Naive thymus-derived CD4-positive, alpha-beta T cell (primary cell): Measurements from ENCODE around the gene TRAPPC3. TPM values are rescaled to one million over a fixed set of nuclear protein-coding genes. Genes with fewer than 3 reads are reported as not detected.

ENCODE experiments used
- ATAC-seq: fragments of 150-1000 bp; cut with Tn5 transposase; 2 replicates; pipeline ENCODE4 v1.10.0; 2021; ENCODE audit warnings: mild to moderate bottlenecking, moderate library complexity
- CTCF ChIA-PET: fragments of 350-600 bp; sonication (Branson Sonifier 250); formaldehyde crosslinking; loops from one replicate; lab custom pipeline; 2021; ENCODE audit warnings: antibody characterized with exemption; lab: Charles Lee
- POLR2A ChIA-PET: fragments of 350-600 bp; sonication (Branson Sonifier 250); formaldehyde crosslinking; loops from one replicate; lab custom pipeline; 2021; ENCODE audit warnings: antibody characterized with exemption, inconsistent platforms; lab: Charles Lee
- DNase-seq, 9 donors: peaks; one replicate each; pipeline versions ENCODE4 v3.0.0 to v3.0.0-alpha.2; 2020 to 2022; ENCODE audit warnings: mixed read lengths in 1 of 9
- H3K27ac ChIP-seq: one replicate; pipeline ENCODE4 v1.7.0; 2013; ENCODE audit warnings: mild to moderate bottlenecking, low read depth, low read length, moderate library complexity
- H3K27me3 ChIP-seq, 2 donors: one replicate each; pipeline ENCODE4 v1.7.0; 2013; ENCODE audit warnings: low read length in 2 of 2, mild to moderate bottlenecking in 2 of 2, moderate library complexity in 2 of 2; ENCODE audit not compliant: control insufficient read depth in 2 of 2, insufficient read depth in 2 of 2
- H3K36me3 ChIP-seq, 3 experiments: 1 replicate in 2 of 3; 2 replicates in 1 of 3; pipeline ENCODE4 v1.7.0; 2013; ENCODE audit warnings: low read length in 3 of 3, mild to moderate bottlenecking in 3 of 3, moderate library complexity in 1 of 3; ENCODE audit not compliant: insufficient read depth in 3 of 3, control insufficient read depth in 2 of 3
- H3K4me1 ChIP-seq, 2 donors: one replicate each; pipeline ENCODE4 v1.7.0; 2013; ENCODE audit warnings: low read length in 2 of 2, mild to moderate bottlenecking in 2 of 2, moderate library complexity in 1 of 2; ENCODE audit not compliant: control insufficient read depth in 2 of 2, insufficient read depth in 2 of 2
- H3K4me3 ChIP-seq: 2 replicates; pipeline ENCODE4 v1.7.0; 2013; ENCODE audit warnings: mild to moderate bottlenecking, low read length
- H3K9me3 ChIP-seq, 3 experiments: 1 replicate in 2 of 3; 2 replicates in 1 of 3; pipeline ENCODE4 v1.7.0; 2013; ENCODE audit warnings: low read length in 3 of 3; ENCODE audit not compliant: control insufficient read depth in 2 of 3
- H3K27ac Mint-ChIP-seq, 9 donors: one replicate each; pipeline ENCODE4 v1.8.0; 2020 to 2022; ENCODE audit warnings: mixed read lengths in 9 of 9, mild to moderate bottlenecking in 8 of 9, moderate library complexity in 5 of 9, inconsistent platforms in 2 of 9
- H3K27me3 Mint-ChIP-seq, 5 donors: one replicate each; pipeline ENCODE4 v1.8.0; 2021 to 2022; ENCODE audit warnings: mixed read lengths in 5 of 5, mild to moderate bottlenecking in 1 of 5
- H3K36me3 Mint-ChIP-seq, 5 donors: one replicate each; pipeline ENCODE4 v1.8.0; 2020 to 2022; ENCODE audit warnings: mixed read lengths in 5 of 5, mild to moderate bottlenecking in 3 of 5, inconsistent platforms in 1 of 5
- H3K4me1 Mint-ChIP-seq, 7 donors: one replicate each; pipeline ENCODE4 v1.8.0; 2020 to 2022; ENCODE audit warnings: mixed read lengths in 7 of 7, mild to moderate bottlenecking in 3 of 7, inconsistent platforms in 1 of 7
- H3K4me3 Mint-ChIP-seq, 10 donors: one replicate each; pipeline ENCODE4 v1.8.0; 2020 to 2022; ENCODE audit warnings: mild to moderate bottlenecking in 10 of 10, mixed read lengths in 10 of 10, moderate library complexity in 6 of 10, inconsistent platforms in 2 of 10
- H3K9me3 Mint-ChIP-seq, 11 donors: one replicate each; pipeline ENCODE4 v1.8.0; 2020 to 2022; ENCODE audit warnings: mixed read lengths in 11 of 11, mild to moderate bottlenecking in 4 of 11, inconsistent platforms in 1 of 11, moderate library complexity in 1 of 11
- intact Hi-C, 2 donors: fragments of 100-400 bp; cut with micrococcal nuclease; formaldehyde crosslinking; loops; one replicate each; pipeline ENCODE4 v1.15.1; 2023
- polyA plus RNA-seq, 2 donors: library from polyadenylated mRNA; unstranded; fragments of 300-500 nt; fragmentation: Illumina TruSeq; gene quantifications; one replicate each; pipeline ENCODE4 v1.2.3, GENCODE V29; 2021
- total RNA-seq, 6 experiments: library from RNA in 5 of 6; stranded (reverse) in 5 of 6; gene quantifications; 1 replicate in 5 of 6; 2 replicates in 1 of 6; pipeline ENCODE4 v1.2.3 and lab custom pipeline; 2021 to 2026

TRAPPC3 gene
- total and polyA plus RNA-seq, 7 experiments from 2014 or later, result 32.1 to 110 (median 49.0) TPM

DNA sequence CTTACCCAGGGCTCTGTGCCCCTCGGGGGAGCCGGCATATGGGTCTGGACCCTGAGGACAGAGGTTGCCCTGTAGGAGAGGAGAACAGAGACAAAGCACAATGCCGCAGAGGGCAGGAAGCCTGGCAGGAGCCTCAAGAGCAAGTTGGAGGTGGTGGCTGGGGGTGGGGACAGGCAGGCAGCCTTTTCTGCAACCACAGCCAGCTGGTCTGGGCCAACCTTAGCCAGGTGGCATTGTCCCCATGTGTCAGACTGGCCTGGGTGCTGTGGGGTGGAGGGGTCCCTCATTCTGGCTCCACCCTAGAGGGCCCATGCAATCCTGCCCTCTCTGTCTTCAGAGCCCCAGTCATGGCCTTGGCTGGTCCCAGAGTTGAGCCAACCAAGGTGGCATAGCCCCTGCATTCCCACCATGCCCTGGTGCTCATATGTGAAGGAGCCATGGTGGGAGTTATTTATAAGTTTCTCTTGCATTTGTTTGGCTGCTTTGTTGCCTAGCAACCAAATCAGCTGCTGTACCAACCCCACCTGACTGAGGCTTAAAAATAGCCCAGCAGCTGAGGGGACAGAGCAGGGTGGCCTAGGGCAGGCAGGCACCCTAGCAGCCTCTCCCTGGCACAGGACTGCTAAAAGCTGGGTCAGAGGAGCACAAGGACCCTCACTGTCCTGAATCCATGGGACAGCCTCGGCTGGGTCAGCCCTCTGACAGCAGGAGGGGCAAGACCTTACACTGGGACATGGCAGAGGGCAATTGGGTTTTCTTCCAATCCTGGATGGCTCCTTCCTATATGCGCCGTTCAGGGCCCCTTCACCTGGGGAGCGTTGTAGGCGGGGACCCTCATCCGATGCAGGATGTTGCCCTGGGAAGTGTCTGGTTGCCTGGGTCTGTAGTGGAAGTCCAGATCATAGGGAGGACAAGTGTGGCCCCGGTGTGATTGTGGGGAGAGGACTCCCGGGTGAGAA, 26.1 kb upstream of the TRAPPC3 start:
- Mint-ChIP-seq H3K4me1 (peaks cover 2 to 19% (median 12%) of the 10 kb centered on the region in 7 donors), H3K27me3 (no peaks in the 10 kb centered on the region), H3K36me3 (peaks cover 5 to 41% (median 23%) of the 10 kb centered on the region in 5 donors), H3K4me3 (no peak overlapping the region), H3K27ac (peak overlapping the region in 6 of 9 donors; percentile 10 to 75 (median 48)), H3K9me3 (no peaks in the 10 kb centered on the region)
- POLR2A ChIA-PET, result interaction anchor here (3.1 kb wide), 1 partner anchor 15 kb away, joined by 10 read pairs; no protein-coding TSS in a partner anchor
- Histone ChIP-seq H3K27ac (peak overlapping the region; percentile 45), H3K9me3 (no peaks in the 10 kb centered on the region), H3K4me1 (no peaks in the 10 kb centered on the region), H3K36me3 (peaks cover 28 to 97% (median 72%) of the 10 kb centered on the region in 3 experiments), H3K4me3 (no peak overlapping the region), H3K27me3 (no peaks in the 10 kb centered on the region)
- CTCF ChIA-PET, result interaction anchor here (2.2 kb wide), 1 partner anchor 13 kb away, joined by 9 read pairs; no protein-coding TSS in a partner anchor
- intact Hi-C loops, result no loop called here
- DNase-seq (no peak), ATAC-seq (peak; percentile 41)

- intact Hi-C loops, result no loop called here
- H3K9me3 ChIP-seq, result no peaks in the 10 kb centered on the region
- no peaks in the 10 kb centered on the region for H3K4me1 ChIP-seq
- CTCF ChIA-PET, result interaction anchor here (0.5 to 2.2 kb wide), 2 partner anchors 14 to 55 kb away, joined by 3 to 9 read pairs; no protein-coding TSS in a partner anchor
- H3K4me3 Mint-ChIP-seq, result no peak overlapping the region
- no peaks in the 10 kb centered on the region for H3K9me3 Mint-ChIP-seq
- peaks cover 0 to 35% (median 18%) of the 10 kb centered on the region in 5 donors for H3K36me3 Mint-ChIP-seq
- H3K27me3 ChIP-seq, result no peaks in the 10 kb centered on the region
- ATAC-seq (no peak), DNase-seq (no peak)
- no peaks in the 10 kb centered on the region for H3K27me3 Mint-ChIP-seq
- peak overlapping the region; percentile 45 for H3K27ac ChIP-seq
- H3K27ac Mint-ChIP-seq, result peak overlapping the region in 2 of 9 donors; percentile 10 to 75
- no peak overlapping the region for H3K4me3 ChIP-seq
- peaks cover 8 to 25% (median 14%) of the 10 kb centered on the region in 7 donors for H3K4me1 Mint-ChIP-seq
- H3K36me3 ChIP-seq, result peaks cover 23 to 97% (median 68%) of the 10 kb centered on the region in 3 experiments
- POLR2A ChIA-PET, result interaction anchor here (3.1 to 4.1 kb wide), 2 partner anchors 12 to 14 kb away, joined by 10 to 14 read pairs; no protein-coding TSS in a partner anchor
Measured at GRCh38 chr1:36174713-36175112, 25.4 kb upstream of the TRAPPC3 start.

- no peaks in the 10 kb centered on the region for H3K9me3 ChIP-seq
- DNase-seq, result no peak
- no peak overlapping the region for H3K4me3 Mint-ChIP-seq
- ChIA-PET POLR2A (interaction anchor here (1.0 to 4.1 kb wide), 3 partner anchors 11 to 15 kb away, joined by 3 to 14 read pairs (median 10); no protein-coding TSS in a partner anchor), CTCF (interaction anchor here (0.6 to 2.2 kb wide), 2 partner anchors 10 to 15 kb away, joined by 4 to 9 read pairs; no protein-coding TSS in a partner anchor)
- H3K36me3 Mint-ChIP-seq, result peaks cover 0 to 33% (median 19%) of the 10 kb centered on the region in 5 donors
- intact Hi-C loops, result no loop called here
- H3K27me3 Mint-ChIP-seq, result no peaks in the 10 kb centered on the region
- no peaks in the 10 kb centered on the region for H3K9me3 Mint-ChIP-seq
- peak overlapping the region in 6 of 9 donors; percentile 15 to 64 (median 40) for H3K27ac Mint-ChIP-seq
- no peak overlapping the region for H3K4me3 ChIP-seq
- no peaks in the 10 kb centered on the region for H3K4me1 ChIP-seq
- H3K27ac ChIP-seq, result peak overlapping the region; percentile 44
- no peaks in the 10 kb centered on the region for H3K27me3 ChIP-seq
- H3K4me1 Mint-ChIP-seq, result peaks cover 15 to 33% (median 23%) of the 10 kb centered on the region in 7 donors
- H3K36me3 ChIP-seq, result peaks cover 23 to 85% (median 62%) of the 10 kb centered on the region in 3 experiments
- ATAC-seq, result no peak
Measured at GRCh38 chr1:36172983-36173382, 23.7 kb upstream of the TRAPPC3 start.

DNA sequence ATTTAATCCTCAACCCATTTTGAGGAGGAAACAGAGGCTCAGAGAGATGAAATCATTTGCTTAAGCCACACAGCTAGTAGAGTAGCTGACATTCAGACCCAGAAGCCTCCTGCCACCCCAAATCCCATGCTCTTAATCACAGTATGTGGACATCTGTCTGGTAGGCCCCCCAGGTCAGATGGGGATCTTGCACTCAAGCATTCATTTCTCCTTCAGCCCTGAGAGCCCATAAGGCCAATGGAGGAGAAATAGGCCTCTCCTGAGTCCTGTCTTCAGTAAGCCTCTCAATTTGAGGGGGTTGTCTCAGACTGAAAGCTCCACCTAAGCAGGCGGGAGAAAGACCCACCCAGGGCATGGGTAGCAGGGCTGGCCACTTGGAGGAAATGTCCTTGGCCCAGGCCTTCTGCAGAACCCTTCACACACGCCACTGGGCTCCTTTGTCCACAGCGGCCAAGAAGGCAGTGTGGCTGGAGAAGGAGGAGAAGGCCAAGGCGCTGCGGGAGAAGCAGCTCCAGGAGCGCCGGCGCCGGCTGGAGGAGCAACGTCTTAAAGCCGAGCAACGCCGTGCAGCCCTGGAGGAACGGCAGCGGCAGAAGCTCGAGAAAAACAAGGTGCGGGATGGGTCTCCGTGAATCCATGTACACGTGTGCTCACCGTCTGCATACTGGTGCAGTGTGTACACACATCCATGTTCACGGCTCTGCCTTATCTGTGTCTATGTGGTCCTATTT, 22.9 kb upstream of the TRAPPC3 start:
- Mint-ChIP-seq H3K4me3 (no peak overlapping the region), H3K36me3 (peaks cover 0 to 31% (median 19%) of the 10 kb centered on the region in 5 donors), H3K27me3 (no peaks in the 10 kb centered on the region), H3K27ac (peak overlapping the region in 7 of 9 donors; percentile 20 to 64 (median 38)), H3K4me1 (peaks cover 16 to 41% (median 25%) of the 10 kb centered on the region in 7 donors), H3K9me3 (no peaks in the 10 kb centered on the region)
- intact Hi-C loops, result no loop called here
- H3K9me3 ChIP-seq, result no peaks in the 10 kb centered on the region
- ChIA-PET POLR2A (interaction anchor here (0.8 to 4.1 kb wide), 4 partner anchors 10 to 17 kb away, joined by 3 to 14 read pairs (median 4); no protein-coding TSS in a partner anchor), CTCF (interaction anchor here (1.1 kb wide), 1 partner anchor 21 kb away, joined by 3 read pairs; no protein-coding TSS in a partner anchor)
- DNase-seq (no peak), ATAC-seq (no peak)
- H3K27ac ChIP-seq, result peak overlapping the region; percentile 44
- no peaks in the 10 kb centered on the region for H3K27me3 ChIP-seq
- H3K4me1 ChIP-seq, result peaks cover 0 to 2% of the 10 kb centered on the region in 2 donors
- no peak overlapping the region for H3K4me3 ChIP-seq
- peaks cover 16 to 85% (median 57%) of the 10 kb centered on the region in 3 experiments for H3K36me3 ChIP-seq

DNA sequence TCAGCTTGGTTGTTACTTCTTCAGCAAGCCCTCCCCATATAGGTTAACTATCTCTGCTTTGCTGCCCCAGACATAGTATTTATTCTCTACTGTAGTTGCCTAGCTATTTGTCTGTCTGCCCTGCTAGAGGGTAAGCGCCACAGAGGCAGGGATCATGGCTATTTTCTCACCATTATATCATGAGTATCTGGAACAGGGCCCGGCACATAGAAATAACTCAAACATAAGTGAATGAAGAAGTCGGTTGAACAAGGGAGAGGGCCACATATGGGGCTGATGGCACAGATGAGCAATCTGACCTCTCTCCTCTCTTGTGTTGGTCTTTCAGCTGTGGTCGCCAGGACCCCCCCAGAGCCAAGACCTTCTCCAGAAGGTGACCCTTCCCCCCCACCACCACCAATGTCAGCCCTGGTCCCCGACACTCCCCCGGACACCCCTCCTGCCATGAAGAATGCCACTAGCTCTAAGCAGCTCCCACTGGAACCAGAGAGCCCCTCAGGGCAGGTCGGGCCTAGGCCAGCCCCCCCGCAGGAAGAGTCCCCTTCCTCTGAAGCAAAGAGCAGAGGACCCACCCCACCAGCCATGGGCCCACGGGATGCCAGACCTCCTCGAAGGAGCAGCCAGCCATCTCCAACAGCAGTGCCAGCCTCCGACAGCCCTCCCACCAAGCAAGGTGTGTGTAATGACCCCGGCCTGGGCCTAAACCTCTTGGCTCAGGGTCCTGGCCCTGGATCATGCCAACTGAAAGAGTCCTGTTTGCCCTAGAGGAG, 21.5 kb upstream of the TRAPPC3 start:
- Mint-ChIP-seq H3K36me3 (peaks cover 7 to 34% (median 27%) of the 10 kb centered on the region in 5 donors), H3K9me3 (no peaks in the 10 kb centered on the region), H3K27me3 (no peaks in the 10 kb centered on the region), H3K4me1 (peaks cover 26 to 53% (median 39%) of the 10 kb centered on the region in 7 donors), H3K27ac (peak overlapping the region in 7 of 9 donors; percentile 28 to 86 (median 70)), H3K4me3 (no peak overlapping the region)
- H3K4me3 ChIP-seq, result no peak overlapping the region
- peaks cover 0 to 8% of the 10 kb centered on the region in 2 donors for H3K4me1 ChIP-seq
- H3K36me3 ChIP-seq, result peaks cover 14 to 78% (median 48%) of the 10 kb centered on the region in 3 experiments
- DNase-seq, result no peak
- no peaks in the 10 kb centered on the region for H3K9me3 ChIP-seq
- CTCF ChIA-PET, result interaction anchor here (0.8 to 1.4 kb wide), 3 partner anchors 17 to 21 kb away, joined by 3 to 6 read pairs (median 3); partner anchors contain the start of gene TRAPPC3
- H3K27me3 ChIP-seq, result no peaks in the 10 kb centered on the region
- H3K27ac ChIP-seq, result peak overlapping the region; percentile 0
- ATAC-seq, result no peak
- POLR2A ChIA-PET, result interaction anchor here (1.0 to 12.8 kb wide), 4 partner anchors 8 to 18 kb away, joined by 4 to 272 read pairs (median 10); partner anchors contain the start of genes MAP7D1 and TRAPPC3
- intact Hi-C loops, result no loop called here
